Measurements from ENCODE around the gene PALLD.

The PALLD gene

DNA sequence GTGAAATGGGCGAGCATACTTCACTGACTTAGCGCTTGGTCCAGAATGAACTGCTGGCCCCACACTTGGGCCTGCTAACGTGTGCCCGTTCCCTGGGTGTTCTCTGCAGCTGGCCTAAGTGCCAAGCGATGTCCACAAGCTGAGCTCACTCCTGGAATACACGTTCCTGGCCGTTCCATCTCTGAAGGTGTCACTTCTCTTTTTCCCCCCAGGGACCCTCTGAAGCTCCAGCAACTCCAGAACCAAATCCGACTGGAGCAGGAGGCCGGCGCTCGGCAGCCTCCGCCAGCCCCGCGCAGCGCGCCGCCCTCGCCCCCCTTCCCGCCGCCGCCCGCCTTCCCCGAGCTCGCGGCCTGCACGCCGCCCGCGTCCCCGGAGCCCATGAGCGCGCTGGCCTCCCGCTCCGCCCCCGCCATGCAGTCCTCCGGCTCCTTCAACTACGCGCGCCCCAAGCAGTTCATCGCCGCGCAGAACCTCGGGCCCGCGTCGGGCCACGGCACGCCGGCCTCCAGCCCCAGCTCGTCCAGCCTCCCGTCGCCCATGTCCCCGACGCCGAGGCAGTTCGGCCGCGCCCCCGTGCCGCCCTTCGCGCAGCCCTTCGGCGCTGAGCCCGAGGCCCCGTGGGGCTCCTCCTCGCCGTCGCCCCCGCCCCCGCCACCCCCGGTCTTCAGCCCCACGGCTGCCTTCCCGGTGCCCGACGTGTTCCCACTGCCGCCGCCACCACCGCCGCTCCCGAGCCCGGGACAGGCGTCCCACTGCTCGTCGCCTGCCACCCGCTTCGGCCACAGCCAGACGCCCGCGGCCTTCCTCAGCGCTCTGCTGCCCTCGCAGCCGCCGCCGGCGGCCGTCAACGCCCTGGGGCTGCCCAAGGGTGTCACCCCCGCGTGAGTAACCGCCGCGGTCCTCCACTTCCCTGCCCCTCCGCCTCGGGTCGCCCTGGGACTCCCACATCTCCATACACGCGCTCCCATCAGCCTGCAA is 380.9 kb downstream of the PALLD start:
- DNase-seq (ENCODE audit: low spot score): peak; percentile 81

DNA sequence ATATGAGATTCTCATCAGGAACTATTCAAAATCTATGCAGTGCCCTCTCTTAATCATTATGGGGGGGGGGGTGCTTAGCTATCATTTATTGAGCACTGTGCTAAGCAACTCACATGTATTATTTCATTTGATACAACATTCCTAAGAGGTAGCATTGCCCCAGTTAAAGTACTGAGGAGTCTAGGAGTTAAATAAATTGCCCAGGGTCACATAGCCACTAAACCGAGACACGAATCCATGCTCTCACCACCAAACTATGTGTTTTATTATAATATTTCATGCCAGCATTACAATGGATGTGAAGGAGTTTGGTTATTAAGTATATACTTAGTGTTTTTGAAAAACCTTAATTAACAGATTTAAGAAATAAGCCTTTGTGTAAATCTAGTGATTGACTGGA is 381.8 kb downstream of the PALLD start:
- DNase-seq (ENCODE audit: low spot score): peak; percentile 37

DNA sequence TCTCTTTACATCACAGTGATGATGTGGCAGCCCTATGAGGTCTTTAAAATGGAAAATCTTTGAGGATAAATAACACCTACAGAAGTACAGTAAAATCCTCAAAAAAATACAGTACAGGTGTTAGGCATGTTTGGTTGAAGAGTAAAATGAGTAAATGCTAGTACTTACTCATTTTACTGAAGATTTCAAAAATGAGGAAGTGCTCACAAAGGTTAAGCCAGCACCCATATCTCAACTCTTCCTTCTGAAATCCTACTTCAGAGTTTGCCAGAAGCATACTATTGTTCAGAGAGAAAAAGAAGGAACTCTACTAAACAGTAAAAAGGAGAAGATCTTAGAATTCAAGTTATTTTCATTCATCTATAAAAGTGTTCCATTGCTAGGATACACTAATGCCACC is 382.3 kb downstream of the PALLD start:
- DNase-seq (ENCODE audit: low spot score): no peak

DNA sequence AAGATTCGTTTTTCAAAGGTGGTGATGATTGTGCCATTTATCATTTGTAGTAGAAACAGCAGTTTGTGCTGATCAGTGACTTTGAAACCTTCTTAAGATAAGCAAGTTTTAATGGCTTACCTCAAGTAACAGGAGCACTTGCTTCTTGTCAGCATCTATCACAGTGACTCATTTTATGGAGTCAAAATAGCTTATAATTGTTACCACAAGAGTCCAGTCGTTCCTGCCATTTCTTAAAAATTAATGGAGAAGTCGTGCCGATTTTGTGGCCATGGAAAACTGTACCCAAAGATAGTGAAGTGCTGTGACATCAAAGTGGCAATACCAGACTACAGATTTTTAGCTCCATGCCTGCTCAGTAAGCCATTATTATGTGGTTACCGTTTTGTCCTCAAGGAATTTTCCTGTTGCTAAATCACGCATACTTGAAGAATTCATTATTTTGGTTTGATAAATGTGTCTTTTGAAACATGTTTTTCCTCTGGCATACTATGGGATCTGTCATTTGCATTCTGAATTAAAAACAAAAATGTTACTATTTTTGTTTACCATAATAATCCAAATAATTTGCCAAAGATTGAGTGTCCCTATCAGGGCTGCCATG is 383.3 kb downstream of the PALLD start:
- DNase-seq (ENCODE audit: low spot score): no peak

DNA sequence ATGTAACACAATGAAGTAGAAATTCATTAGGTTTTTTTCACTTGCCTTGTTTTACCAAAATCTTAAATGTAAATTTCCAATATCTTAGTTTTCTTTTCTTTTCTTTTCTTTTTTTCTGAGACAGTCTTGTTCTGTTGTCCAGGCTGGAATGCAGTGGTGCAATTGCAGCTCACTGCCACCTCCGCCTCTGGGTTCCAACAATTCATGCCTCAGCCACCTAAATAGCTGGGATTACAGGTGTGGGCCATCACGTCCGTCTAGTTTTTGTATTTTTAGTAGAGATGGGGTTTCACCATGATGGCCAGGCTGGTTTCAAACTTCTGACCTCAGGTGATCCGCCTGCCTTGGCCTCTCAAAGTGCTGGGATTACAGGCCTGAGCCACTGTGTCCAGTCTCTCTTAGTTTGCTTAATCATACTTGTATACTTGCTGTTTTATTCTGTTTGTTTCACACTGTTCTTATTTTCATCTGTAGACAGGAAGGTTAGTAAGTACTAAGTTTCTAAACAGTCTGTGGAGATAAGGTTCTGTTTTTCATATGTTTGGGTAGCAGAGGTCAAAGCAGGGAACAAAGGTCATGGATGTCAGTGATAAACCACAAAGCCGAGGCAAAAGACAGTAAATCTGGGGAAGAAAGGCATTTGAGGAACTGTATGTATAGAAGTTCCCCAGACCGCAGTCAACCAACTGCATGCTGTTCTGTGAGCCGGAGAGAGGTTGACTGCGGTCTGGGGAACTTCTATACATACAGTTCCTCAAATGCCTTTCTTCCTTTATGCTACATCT is 384.2 kb downstream of the PALLD start:
- DNase-seq (ENCODE audit: low spot score): no peak

DNA sequence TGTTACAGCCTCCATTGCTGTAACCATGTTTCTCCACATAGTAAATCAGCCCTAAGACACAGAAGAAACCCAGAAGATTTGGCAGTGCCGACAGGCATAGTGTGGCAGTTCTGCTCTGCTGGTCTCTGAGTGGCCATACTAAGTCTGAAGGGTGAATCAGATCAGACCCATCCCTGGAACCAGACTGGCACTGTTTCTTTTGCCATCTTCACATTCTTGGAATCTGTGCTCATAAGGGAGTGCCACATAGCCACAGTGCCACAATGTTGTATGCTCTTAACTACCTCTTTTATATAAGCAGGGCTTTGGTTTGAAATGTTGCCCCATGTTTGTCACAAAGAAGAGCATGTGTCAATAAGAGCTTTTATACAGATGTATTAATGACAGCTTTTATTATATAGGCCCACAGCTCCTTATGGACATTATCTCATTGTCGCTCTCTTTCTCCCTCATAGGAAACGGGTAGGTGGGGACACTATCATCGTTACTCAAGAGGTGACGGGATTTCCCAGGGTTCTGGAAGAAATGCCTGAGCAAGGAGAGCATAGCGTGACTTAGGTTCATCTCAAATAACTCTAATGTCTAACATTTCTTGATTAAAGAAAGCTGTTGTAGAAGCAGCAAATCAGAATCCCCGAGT is 385.0 kb downstream of the PALLD start:
- DNase-seq (ENCODE audit: low spot score): no peak

DNA sequence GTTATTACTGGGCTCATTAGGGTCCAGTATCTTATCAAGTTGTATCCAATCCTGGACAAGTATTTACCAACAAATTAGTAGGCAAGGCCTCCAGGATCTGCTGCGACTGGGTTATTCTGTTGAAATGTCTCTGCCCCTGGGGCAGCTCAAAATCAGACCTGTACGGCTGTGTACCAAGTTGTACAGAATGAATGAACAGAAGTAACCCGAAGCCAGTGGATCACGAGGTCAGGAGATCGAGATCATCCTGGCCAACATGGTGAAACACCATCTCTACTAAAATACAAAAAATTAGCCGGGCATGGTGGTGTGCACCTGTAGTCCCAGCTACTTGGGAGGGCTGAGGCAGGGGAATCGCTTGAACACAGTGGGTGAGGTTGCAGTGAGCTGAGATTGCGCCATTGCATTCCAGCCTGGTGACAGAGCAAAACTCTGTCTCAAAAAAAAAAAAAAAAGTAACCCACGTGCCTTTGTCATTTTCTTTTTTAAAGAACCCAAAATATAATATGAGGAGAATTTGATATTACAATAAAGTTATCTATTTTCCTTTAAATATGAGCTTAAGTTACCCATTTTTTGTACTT is 385.9 kb downstream of the PALLD start:
- DNase-seq (ENCODE audit: low spot score): peak; percentile 23

DNA sequence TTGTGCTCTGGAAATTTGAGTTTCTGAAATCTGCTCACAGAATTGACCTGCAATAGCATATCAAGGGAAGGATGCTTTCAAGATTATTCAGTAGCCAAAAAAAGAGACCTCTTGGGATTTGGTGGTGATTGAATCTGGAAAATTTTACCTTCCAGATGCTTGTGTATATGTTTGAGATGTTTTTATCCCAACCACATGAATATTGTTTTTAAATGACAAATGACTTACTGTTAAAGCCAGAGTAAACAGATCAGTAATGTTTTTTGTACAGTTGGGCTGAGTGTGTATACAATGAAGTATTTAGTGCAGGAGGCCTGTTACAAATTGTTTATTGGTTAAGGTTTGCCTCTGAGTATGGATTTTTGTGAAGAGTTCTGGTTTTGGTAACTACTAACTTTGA is 386.7 kb downstream of the PALLD start:
- DNase-seq (ENCODE audit: low spot score): no peak

DNA sequence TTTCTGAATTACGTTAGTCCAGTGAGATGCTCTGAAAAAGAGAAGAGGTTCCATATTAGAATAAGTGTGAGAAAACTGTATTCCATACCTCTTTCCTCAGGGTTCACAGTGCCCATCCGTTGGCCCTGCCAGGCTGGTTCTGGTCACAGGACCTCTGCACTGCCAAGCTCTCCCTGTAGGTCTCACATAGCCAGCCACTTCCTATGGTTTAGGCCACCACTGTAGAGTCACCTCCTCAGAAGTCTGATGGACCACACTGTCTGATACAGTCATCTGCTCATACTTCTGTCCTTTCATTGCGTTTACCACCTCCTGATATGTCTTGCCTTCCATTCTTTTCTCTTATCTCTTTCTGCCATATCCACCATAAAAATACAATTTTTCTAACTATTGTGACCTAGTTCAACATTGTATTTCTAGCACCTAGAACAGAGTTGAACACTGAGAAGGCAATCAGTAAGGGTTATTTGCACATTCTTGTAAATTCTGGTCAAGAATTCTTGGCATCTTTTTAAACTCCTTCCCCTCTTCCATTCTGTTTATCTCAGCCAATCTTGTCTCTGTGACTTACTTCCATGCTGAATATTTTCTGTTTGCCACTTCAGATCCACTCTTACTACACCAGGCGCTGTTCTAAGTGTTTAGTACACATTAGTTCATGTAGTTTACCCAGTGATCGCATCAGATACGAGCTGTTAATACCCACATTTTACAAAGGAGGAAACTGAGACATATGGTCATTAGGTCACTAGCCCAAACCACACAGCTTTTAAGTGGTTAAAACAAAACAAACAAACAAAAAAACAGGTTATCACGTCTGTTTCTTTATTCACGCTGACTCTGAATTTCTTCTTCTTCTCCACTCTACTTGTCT is 387.6 kb downstream of the PALLD start:
- DNase-seq (ENCODE audit: low spot score): no peak

DNA sequence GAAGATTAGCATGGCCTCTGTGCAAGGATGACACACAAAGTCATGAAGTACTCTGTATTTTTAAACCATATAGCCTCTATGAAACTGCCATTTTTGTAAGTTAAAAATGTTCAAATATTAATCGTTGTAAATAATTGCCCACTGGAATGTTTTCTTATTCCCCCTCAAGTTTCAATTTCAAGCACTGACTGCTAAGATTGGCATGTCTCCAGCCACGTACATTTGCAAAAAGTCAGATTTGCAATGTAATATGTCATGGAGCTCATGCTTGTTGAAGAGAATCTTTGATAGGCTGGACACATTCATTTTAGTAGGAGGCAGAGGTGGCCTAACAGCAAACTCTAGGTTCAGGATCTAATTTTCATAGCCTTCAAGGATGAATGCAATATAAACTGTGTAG is 388.5 kb downstream of the PALLD start:
- DNase-seq (ENCODE audit: low spot score): no peak

DNA sequence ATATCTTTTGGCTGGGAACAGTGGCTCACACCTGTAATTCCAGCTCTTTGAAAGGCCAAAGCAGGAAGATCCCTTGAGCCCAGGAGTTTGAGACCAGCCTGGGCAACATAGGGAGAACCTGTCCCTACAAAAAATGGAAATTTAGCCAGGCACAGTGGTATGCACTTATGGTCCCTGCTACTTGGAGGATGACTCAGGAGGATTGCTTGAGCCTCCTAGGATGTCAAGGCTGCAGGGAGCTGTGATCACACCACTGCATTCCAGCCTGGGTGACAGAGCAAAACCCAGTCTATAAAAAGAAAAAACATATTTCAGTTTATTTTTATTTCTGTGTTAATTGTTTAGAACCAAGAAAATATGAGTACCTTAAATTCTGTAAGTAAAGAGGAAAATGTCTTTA is 389.5 kb downstream of the PALLD start:
- DNase-seq (ENCODE audit: low spot score): peak; percentile 16

DNA sequence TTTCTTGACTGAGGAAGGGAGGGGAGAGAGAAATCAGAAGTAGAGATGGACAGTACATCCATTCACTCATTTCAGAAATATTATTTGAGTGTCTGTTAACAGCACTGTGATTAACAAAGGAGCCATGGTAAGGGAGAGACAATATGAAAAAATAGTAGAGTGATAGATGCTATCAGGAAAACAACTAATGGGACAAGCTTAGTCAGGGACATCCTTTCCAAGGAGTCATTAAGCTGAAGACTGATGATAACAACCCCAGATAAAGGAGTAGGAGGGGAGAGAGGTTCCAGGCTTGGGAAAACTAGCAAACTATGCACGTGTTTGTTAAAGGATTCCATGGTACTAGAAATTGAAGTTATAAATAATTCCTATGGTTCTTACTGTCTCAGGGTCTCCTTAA is 391.0 kb downstream of the PALLD start:
- no peak for DNase-seq (ENCODE audit: low spot score)

DNA sequence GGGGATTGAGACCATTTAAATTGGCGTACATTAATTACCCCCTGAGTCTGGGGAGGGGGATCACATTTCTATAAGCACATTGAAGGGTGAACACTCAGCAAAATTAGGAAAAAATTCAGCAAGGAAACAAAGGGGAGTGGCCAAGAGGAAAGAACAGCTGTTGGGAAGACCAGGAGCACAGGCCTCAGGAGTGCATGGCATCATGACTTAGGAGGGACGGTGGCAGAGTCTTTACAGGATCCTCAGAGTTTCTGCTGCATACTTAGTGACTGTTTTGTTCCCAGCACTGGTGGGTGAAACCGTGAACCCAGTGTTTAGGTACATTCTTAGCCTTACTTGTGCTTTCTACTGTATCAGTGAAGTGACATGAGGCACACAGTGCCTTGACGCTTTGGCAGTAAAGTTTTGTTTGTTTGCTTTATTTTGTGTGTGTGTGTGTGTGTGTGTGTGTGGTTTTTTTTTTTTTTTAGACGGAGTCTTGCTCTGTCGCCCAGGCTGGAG is 391.9 kb downstream of the PALLD start:
- DNase-seq (ENCODE audit: low spot score): no peak

DNA sequence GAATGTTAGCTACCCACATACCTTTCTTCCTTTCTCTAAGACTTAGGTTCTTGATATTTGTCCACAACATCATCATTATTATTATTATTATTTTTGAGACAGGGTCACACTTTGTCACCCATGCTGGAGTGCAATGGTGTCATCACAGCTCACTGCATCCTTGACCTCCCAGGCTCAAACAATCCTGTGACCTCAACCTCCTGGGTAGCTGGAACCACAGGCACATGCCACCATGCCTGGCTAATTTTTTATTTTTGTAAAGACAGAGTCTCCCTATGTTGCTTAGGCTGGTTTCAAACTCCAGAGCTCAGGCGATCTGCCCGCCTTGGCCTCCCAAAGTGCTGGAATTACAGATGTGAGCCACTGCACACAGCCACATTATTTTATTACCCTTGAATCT is 394.2 kb downstream of the PALLD start:
- no peak for DNase-seq (ENCODE audit: low spot score)

DNA sequence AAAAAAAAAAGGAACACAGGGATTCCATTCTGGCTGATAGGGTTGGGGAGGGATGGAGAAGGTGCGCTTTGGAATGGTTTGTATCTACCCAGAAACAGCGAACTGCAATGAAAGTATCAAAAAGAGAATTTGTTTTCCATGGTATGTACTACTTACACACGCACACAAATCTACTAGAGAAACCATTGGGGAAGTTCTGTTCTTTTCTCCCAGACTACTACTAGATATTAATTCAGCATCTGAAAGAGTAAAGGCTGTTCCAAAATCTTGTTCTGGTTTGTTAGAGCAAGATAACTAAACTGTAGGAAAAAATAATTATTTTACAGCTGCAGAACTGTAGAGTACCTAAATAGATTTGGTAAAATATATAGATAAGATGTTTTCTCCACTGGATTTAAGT is 394.8 kb downstream of the PALLD start:
- no peak for DNase-seq (ENCODE audit: low spot score)

DNA sequence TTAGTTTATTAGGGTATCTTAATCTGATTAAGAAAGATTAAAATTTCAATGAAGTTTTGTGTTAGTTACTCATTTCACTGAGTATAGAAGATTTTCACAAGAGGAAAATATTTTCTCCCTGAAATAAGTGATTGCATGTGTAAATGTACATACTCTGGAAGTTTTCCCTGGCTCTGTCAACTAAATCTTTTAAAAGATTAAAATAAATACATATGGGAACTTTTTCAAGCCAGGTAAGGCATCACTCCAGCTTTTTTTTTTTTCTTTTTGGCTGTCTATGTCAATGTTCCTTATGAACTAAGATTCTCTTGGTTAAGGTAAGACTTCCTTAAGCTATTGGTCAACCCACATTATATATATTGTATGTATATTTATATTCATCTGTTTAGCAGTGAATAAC is 395.6 kb downstream of the PALLD start:
- no peak for DNase-seq (ENCODE audit: low spot score)

DNA sequence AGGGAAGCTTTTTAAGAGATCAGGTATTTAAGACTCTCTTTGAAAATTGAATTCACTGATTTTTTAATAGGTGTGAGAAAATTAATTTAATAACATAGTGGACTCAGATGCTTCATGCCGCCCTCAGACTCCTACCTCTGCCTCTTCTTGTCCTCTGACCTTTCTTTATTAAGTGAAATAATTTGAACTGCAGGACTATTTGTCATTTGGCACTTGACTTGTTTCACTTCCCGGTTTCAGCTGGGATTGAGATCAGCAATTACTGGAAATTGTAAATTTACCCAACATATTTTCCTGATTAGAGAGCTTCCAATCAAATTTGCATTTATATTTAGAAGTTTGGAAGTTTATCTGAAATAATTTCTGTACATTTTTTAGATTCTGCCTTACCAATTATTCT is 396.4 kb downstream of the PALLD start:
- no peak for DNase-seq (ENCODE audit: low spot score)

DNA sequence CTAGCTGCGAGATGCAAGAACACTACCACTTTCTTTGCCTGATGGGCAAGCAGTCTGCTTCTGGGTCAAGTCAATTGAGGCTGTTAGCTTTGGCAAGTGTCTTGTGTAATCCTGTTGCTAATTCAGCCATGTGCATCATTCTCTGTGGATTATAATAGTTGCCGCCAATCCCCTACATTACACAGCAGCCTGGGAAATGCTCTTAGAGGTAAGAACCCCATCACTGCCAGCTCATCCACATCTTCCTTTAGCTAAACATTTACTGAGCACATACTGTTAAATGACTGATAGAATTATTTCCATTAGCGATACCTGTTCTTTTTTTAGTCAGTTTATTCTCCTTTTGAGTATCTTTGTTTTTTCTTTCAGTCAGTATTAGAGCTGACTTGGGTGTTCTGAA is 397.0 kb downstream of the PALLD start:
- no peak for DNase-seq (ENCODE audit: low spot score)

DNA sequence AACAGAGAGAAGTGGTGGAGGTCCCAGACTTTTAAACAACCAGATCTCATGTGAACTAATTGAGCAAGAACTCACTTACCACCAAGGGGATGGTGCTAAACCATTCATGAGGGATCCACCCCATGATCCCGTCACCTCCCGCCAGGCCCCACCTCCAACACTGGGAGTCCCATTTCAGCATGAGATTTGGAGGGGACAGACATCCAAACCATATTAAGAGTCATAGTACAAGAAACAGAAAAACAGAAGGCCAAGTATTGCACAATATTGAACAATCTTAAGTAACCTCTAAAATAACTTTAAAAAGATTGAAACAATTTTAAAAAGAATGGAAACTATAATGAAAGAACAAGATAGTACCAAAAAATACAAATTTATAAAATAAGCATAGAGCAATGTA is 403.2 kb downstream of the PALLD start:
- DNase-seq (ENCODE audit: low spot score): no peak

DNA sequence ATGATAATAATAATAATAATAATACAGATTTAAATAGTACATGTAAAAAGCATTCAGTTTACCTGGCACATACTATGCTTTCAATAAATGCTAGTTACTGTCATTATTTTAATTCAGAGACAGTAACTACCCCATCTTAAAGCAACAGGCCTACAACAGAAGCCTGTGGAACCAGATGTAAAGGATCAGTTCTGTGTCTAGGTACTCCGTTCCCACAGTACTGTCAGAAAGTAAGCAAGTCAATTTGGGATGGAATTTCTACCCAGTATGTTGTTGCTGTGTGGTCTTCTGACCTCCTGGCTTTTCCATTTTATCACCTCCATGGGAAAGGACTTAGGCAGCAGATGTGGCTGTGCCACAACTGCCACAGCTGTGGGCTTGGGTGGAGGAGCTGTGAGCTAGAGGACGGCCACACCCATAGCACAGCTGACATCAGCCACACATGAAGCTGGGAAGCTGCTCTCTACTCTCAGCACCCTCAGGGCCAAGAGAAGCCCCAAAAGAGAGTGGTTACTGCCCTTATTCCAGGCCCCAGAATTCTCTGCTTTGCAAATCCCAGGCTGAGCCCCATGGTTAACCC is 410.4 kb downstream of the PALLD start:
- DNase-seq (ENCODE audit: low spot score): no peak
